Cortex of kidney (tissue), 1 donor: Measurements from ENCODE around the gene YAP1.
"Not testable (repeated sequence)": the region's sequence is repeated elsewhere in the genome, so short reads cannot be mapped to it uniquely, and the experiment has no call there.

Source experiments
- DNase-seq: peaks from one replicate; lab custom pipeline; 2025; lab: John Stamatoyannopoulos, UW

Gene YAP1

GRCh38 chr11:102241026-102241425, 130.8 kb downstream of the YAP1 start:
- DNase-seq: no peak

- DNase-seq: no peak
Observed at GRCh38 chr11:102243399-102243884, 133.2 kb downstream of the YAP1 start.

- DNase-seq: no peak
Observed at GRCh38 chr11:102244681-102245409, 134.6 kb downstream of the YAP1 start.

- DNase-seq: no peak
Observed at GRCh38 chr11:102251423-102251822, 141.2 kb downstream of the YAP1 start.

GRCh38 chr11:102252339-102252891, 142.2 kb downstream of the YAP1 start:
- DNase-seq: no peak

GRCh38 chr11:102253020-102253715, 142.9 kb downstream of the YAP1 start:
- no peak for DNase-seq

GRCh38 chr11:102254047-102254446, 143.8 kb downstream of the YAP1 start:
- DNase-seq: no peak

GRCh38 chr11:102256251-102256650, 146.0 kb downstream of the YAP1 start:
- no peak for DNase-seq

GRCh38 chr11:102260241-102260640, 150.0 kb downstream of the YAP1 start:
- no peak for DNase-seq

GRCh38 chr11:102263379-102264003, 153.2 kb downstream of the YAP1 start:
- DNase-seq: no peak

- DNase-seq: not testable (repeated sequence)
Observed at GRCh38 chr11:102264704-102265103, 154.5 kb downstream of the YAP1 start.

- DNase-seq: no peak
Observed at GRCh38 chr11:102266099-102266498, 155.9 kb downstream of the YAP1 start.

GRCh38 chr11:102267609-102268008, 157.4 kb downstream of the YAP1 start:
- no peak for DNase-seq

GRCh38 chr11:102268083-102268984, 158.1 kb downstream of the YAP1 start:
- DNase-seq: no peak

GRCh38 chr11:102268985-102269470, 158.8 kb downstream of the YAP1 start:
- DNase-seq: no peak

- no peak for DNase-seq
Observed at GRCh38 chr11:102269927-102270326, 159.7 kb downstream of the YAP1 start.

GRCh38 chr11:102272047-102272824, 162.0 kb downstream of the YAP1 start:
- DNase-seq: no peak

- no peak for DNase-seq
Observed at GRCh38 chr11:102274628-102275027, 164.4 kb downstream of the YAP1 start.

GRCh38 chr11:102276362-102276761, 166.1 kb downstream of the YAP1 start:
- DNase-seq: no peak

GRCh38 chr11:102276783-102277182, 166.5 kb downstream of the YAP1 start:
- no peak for DNase-seq
